Neural progenitor cell (in vitro differentiated cells): ENCODE data around the gene ANAPC15. TPM values are rescaled to one million over a fixed set of nuclear protein-coding genes. Genes with fewer than 3 reads are reported as not detected.

Source experiments
- DNase-seq: peaks from one replicate; pipeline ENCODE4 v3.0.0-alpha.2; 2016; ENCODE audit warnings: low spot score
- H2AFZ ChIP-seq: fragments of 200-600 bp; sonication (generic); replicated peaks from 2 replicates; pipeline ENCODE4 v1.6.1; 2016; ENCODE audit warnings: antibody characterized with exemption
- H3F3A ChIP-seq: fragments of 200-600 bp; sonication (generic); 2 replicates; pipeline ENCODE4 v1.6.1; 2016; ENCODE audit warnings: antibody characterized with exemption, low read depth
- H3K27ac ChIP-seq: fragments of 200-600 bp; sonication (generic); 2 replicates; pipeline ENCODE4 v1.5.1; 2016; ENCODE audit warnings: mild to moderate bottlenecking
- H3K27me3 ChIP-seq: fragments of 200-600 bp; sonication (generic); 2 replicates; pipeline ENCODE4 v1.6.1; 2016; ENCODE audit warnings: mild to moderate bottlenecking, moderate library complexity
- H3K36me3 ChIP-seq: fragments of 200-600 bp; sonication (generic); 2 replicates; pipeline ENCODE4 v1.5.1; 2016
- H3K4me1 ChIP-seq: fragments of 200-600 bp; sonication (generic); 2 replicates; pipeline ENCODE4 v1.6.1; 2016; ENCODE audit warnings: mixed run types
- H3K4me2 ChIP-seq: fragments of 200-600 bp; sonication (generic); 2 replicates; pipeline ENCODE4 v1.6.1; 2016
- H3K4me3 ChIP-seq: fragments of 200-600 bp; sonication (generic); 2 replicates; pipeline ENCODE4 v1.5.1; 2016
- H3K79me2 ChIP-seq: fragments of 200-600 bp; sonication (generic); 2 replicates; pipeline ENCODE4 v1.6.1; 2016; ENCODE audit warnings: low read depth
- H3K9ac ChIP-seq: fragments of 200-600 bp; sonication (generic); 2 replicates; pipeline ENCODE4 v1.6.1; 2016
- H3K9me3 ChIP-seq: fragments of 200-600 bp; sonication (generic); 2 replicates; pipeline ENCODE4 v1.5.1; 2016; ENCODE audit warnings: low read depth
- H4K20me1 ChIP-seq: fragments of 200-600 bp; sonication (generic); 2 replicates; pipeline ENCODE4 v1.6.1; 2016; ENCODE audit warnings: low read depth
- H3K27ac Mint-ChIP-seq: 3 replicates; pipeline ENCODE4 v1.8.0; 2021; ENCODE audit warnings: mixed read lengths
- H3K27me3 Mint-ChIP-seq: 2 replicates; pipeline ENCODE4 v1.8.0; 2022; ENCODE audit warnings: low read depth, mild to moderate bottlenecking, inconsistent platforms, moderate library complexity, mixed read lengths; ENCODE audit not compliant: insufficient read depth
- H3K36me3 Mint-ChIP-seq: 3 replicates; pipeline ENCODE4 v1.8.0; 2021; ENCODE audit warnings: mixed read lengths
- H3K4me1 Mint-ChIP-seq: 3 replicates; pipeline ENCODE4 v1.8.0; 2021; ENCODE audit warnings: mixed read lengths
- H3K4me3 Mint-ChIP-seq: 3 replicates; pipeline ENCODE4 v1.8.0; 2021; ENCODE audit warnings: mild to moderate bottlenecking, moderate library complexity, mixed read lengths
- H3K9me3 Mint-ChIP-seq: 3 replicates; pipeline ENCODE4 v1.8.0; 2020; ENCODE audit warnings: mixed read lengths
- EZH2 ChIP-seq: fragments of 200-600 bp; sonication (generic); IDR thresholded peaks from 2 replicates; pipeline ENCODE4 v1.6.1; 2017; ENCODE audit warnings: antibody characterized with exemption, mild to moderate bottlenecking, moderate library complexity
- EZH2phosphoT487 ChIP-seq: fragments of 200-600 bp; sonication (generic); IDR thresholded peaks from 2 replicates; pipeline ENCODE4 v1.6.1; 2017; ENCODE audit warnings: antibody characterized with exemption
- total RNA-seq: library from RNA; depleted of rRNA; stranded (reverse); fragments of >200 nt; gene quantifications from 2 replicates; pipeline ENCODE4 v1.2.3, GENCODE V29; 2015; ENCODE audit warnings: low replicate concordance
- TF ChIP-seq, protein P1 (sequence below): fragments of 200-600 bp; sonication (generic); IDR thresholded peaks from 2 replicates; pipeline ENCODE4 v1.5.1; 2017; ENCODE audit warnings: antibody characterized with exemption, mild to moderate bottlenecking

The ANAPC15 gene
- total RNA-seq, 1 donor from 2014 or later, result 45.6 TPM

- no peak for TF ChIP-seq EZH2
- TF ChIP-seq, protein P1, sequence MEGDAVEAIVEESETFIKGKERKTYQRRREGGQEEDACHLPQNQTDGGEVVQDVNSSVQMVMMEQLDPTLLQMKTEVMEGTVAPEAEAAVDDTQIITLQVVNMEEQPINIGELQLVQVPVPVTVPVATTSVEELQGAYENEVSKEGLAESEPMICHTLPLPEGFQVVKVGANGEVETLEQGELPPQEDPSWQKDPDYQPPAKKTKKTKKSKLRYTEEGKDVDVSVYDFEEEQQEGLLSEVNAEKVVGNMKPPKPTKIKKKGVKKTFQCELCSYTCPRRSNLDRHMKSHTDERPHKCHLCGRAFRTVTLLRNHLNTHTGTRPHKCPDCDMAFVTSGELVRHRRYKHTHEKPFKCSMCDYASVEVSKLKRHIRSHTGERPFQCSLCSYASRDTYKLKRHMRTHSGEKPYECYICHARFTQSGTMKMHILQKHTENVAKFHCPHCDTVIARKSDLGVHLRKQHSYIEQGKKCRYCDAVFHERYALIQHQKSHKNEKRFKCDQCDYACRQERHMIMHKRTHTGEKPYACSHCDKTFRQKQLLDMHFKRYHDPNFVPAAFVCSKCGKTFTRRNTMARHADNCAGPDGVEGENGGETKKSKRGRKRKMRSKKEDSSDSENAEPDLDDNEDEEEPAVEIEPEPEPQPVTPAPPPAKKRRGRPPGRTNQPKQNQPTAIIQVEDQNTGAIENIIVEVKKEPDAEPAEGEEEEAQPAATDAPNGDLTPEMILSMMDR, result no peak
- no peak for TF ChIP-seq EZH2phosphoT487
- H3K79me2 ChIP-seq, result no peaks in the 10 kb centered on the region
- no peaks in the 10 kb centered on the region for H3K4me1 ChIP-seq
- DNase-seq, result no peak
- no peak overlapping the region for H2AFZ ChIP-seq
- no peaks in the 10 kb centered on the region for H3K36me3 ChIP-seq
- H3F3A ChIP-seq, result no peaks in the 10 kb centered on the region
- H3K27ac ChIP-seq, result no peak overlapping the region
- H4K20me1 ChIP-seq, result no peaks in the 10 kb centered on the region
- H3K4me2 ChIP-seq, result no peak overlapping the region
- Mint-ChIP-seq H3K9me3 (peaks cover 21% of the 10 kb centered on the region), H3K36me3 (peaks cover 5% of the 10 kb centered on the region), H3K27ac (no peak overlapping the region), H3K4me3 (no peak overlapping the region), H3K27me3 (peaks cover 24% of the 10 kb centered on the region), H3K4me1 (no peaks in the 10 kb centered on the region)
- H3K27me3 ChIP-seq, result peaks cover 30% of the 10 kb centered on the region
- H3K9ac ChIP-seq, result no peak overlapping the region
- H3K4me3 ChIP-seq, result no peak overlapping the region
- H3K9me3 ChIP-seq, result peaks cover 11% of the 10 kb centered on the region
Measured at GRCh38 chr11:72129381-72129780, 16.9 kb upstream of the ANAPC15 start.

- Histone ChIP-seq H2AFZ (no peak overlapping the region), H3K4me3 (no peak overlapping the region), H3K27ac (no peak overlapping the region), H4K20me1 (no peaks in the 10 kb centered on the region), H3K27me3 (peaks cover 19% of the 10 kb centered on the region), H3F3A (no peaks in the 10 kb centered on the region), H3K79me2 (no peaks in the 10 kb centered on the region), H3K36me3 (no peaks in the 10 kb centered on the region), H3K9ac (no peak overlapping the region), H3K4me1 (no peaks in the 10 kb centered on the region), H3K9me3 (peaks cover 11% of the 10 kb centered on the region), H3K4me2 (no peak overlapping the region)
- Mint-ChIP-seq H3K9me3 (peaks cover 21% of the 10 kb centered on the region), H3K4me3 (no peak overlapping the region), H3K27ac (no peak overlapping the region), H3K36me3 (peaks cover 5% of the 10 kb centered on the region), H3K27me3 (peaks cover 21% of the 10 kb centered on the region), H3K4me1 (no peaks in the 10 kb centered on the region)
- TF ChIP-seq EZH2, result no peak
- TF ChIP-seq, protein P1, result no peak
- TF ChIP-seq EZH2phosphoT487, result no peak
- DNase-seq, result no peak
Measured at GRCh38 chr11:72127923-72128322, 15.4 kb upstream of the ANAPC15 start.

DNA sequence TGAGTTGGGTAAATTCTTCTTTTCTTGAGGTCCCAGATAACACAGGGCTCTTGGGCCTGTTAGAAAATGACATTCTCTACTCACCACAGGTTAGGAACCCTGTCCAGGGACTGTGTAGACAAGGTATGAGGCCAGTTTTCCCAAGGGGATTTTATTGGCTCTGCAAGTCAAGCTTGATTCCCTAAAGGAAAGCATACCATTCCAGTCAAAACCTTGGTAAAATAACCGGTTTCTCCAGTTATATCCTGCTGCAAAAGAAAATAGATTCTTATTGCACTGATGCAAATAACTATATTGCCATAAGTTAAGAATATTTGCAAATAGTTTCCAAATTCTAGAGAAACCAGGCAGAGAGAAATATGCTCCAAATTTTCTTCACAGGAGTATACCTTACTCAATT lies 13.5 kb upstream of the ANAPC15 start:
- Histone ChIP-seq H3K27ac (no peak overlapping the region), H2AFZ (no peak overlapping the region), H3K4me1 (no peaks in the 10 kb centered on the region), H3K4me3 (no peak overlapping the region), H3K79me2 (no peaks in the 10 kb centered on the region), H3K27me3 (no peaks in the 10 kb centered on the region), H3K9me3 (peaks cover 11% of the 10 kb centered on the region), H3K36me3 (no peaks in the 10 kb centered on the region), H3F3A (no peaks in the 10 kb centered on the region), H4K20me1 (no peaks in the 10 kb centered on the region), H3K4me2 (no peak overlapping the region), H3K9ac (no peak overlapping the region)
- Mint-ChIP-seq H3K4me1 (no peaks in the 10 kb centered on the region), H3K36me3 (peaks cover 5% of the 10 kb centered on the region), H3K9me3 (peaks cover 21% of the 10 kb centered on the region), H3K27me3 (peaks cover 19% of the 10 kb centered on the region), H3K27ac (no peak overlapping the region), H3K4me3 (no peak overlapping the region)
- TF ChIP-seq EZH2, result no peak
- TF ChIP-seq, protein P1, result no peak
- no peak for TF ChIP-seq EZH2phosphoT487
- DNase-seq, result no peak
